ENCODE data around the gene ANKRD28. TPM values are rescaled to one million over a fixed set of nuclear protein-coding genes. Genes with fewer than 3 reads are reported as not detected.

The ANKRD28 gene
- total RNA-seq, 1 experiment from 2014 or later = 113 TPM

DNA sequence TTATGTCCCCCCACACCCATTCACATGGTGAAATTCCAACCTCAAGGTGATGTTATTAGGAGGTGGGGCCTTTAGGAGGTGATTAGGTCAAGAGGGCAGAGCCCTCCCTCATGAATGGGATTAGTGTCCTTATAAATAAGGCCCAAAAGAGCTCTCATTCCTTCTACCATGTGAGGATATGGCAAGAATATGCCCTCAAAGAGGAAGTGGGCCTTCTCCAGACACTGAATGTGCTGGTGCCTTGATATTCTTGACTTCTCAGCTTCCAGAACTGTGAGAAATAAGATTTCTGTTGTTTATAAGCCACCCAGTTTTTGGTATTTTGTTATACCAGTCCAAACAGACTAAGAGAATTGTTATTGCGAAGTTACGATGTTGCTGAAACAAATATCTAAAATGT, 94.4 kb downstream of the ANKRD28 start:
- no peak overlapping the region for H3K27ac ChIP-seq (ENCODE audit: low read length)
- no peaks in the 10 kb centered on the region for H3K9me3 ChIP-seq (ENCODE audit: low read length)
- no peaks in the 10 kb centered on the region for H3K4me1 ChIP-seq (ENCODE audit: low read length)
- no peaks in the 10 kb centered on the region for H3K27me3 ChIP-seq (ENCODE audit: low read length)
- no peaks in the 10 kb centered on the region for H3K9me2 ChIP-seq (replicated peaks; ENCODE audit: insufficient read depth, low read length)
- no peaks in the 10 kb centered on the region for H4K20me1 ChIP-seq (ENCODE audit: insufficient read depth, low read depth, low read length)
- H3K4me3 ChIP-seq (ENCODE audit: low read length) = no peak overlapping the region
- DNase-seq = no peak
- no peak overlapping the region for H3K4me2 ChIP-seq (ENCODE audit: low read depth, low read length, poor library complexity, severe bottlenecking)
- no peaks in the 10 kb centered on the region for H3K79me2 ChIP-seq (ENCODE audit: low read length)
- no peak overlapping the region for H2AFZ ChIP-seq (ENCODE audit: low read length)
- H3K9ac ChIP-seq (ENCODE audit: low read length) = no peak overlapping the region
- peaks cover 25% of the 10 kb centered on the region for H3K36me3 ChIP-seq (ENCODE audit: insufficient read depth, low read length)

DNA sequence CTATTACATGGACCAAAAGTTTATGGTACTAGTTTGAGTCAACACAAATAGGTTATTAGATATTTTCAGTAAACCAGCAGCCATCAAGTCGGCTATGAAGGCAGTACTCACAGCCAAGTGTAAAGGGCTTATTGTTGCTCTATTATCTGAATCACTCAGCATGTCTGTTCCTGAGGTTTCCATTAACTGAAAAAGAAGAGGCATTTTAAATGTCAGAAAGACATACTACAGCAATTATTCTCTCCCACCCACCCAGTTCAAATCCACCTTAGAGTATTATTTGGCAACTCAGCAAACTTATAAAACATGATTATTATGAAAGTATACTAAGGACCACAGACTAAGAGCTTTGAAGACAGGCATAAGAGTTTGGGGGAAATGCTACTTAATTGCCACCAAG, 103.2 kb downstream of the ANKRD28 start:
- H3K9ac ChIP-seq (ENCODE audit: low read length) = no peak overlapping the region
- H3K9me3 ChIP-seq (ENCODE audit: low read length) = no peaks in the 10 kb centered on the region
- no peaks in the 10 kb centered on the region for H4K20me1 ChIP-seq (ENCODE audit: insufficient read depth, low read depth, low read length)
- no peaks in the 10 kb centered on the region for H3K27me3 ChIP-seq (ENCODE audit: low read length)
- peaks cover 13% of the 10 kb centered on the region; the same call in 1 of the 2 replicates for H3K36me3 ChIP-seq (ENCODE audit: insufficient read depth, low read length)
- no peaks in the 10 kb centered on the region for H3K79me2 ChIP-seq (ENCODE audit: low read length)
- no peak overlapping the region for H3K4me2 ChIP-seq (ENCODE audit: low read depth, low read length, poor library complexity, severe bottlenecking)
- no peak overlapping the region for H3K27ac ChIP-seq (ENCODE audit: low read length)
- no peak overlapping the region for H2AFZ ChIP-seq (ENCODE audit: low read length)
- no peaks in the 10 kb centered on the region for H3K9me2 ChIP-seq (replicated peaks; ENCODE audit: insufficient read depth, low read length)
- no peak overlapping the region for H3K4me3 ChIP-seq (ENCODE audit: low read length)
- DNase-seq = no peak
- no peaks in the 10 kb centered on the region for H3K4me1 ChIP-seq (ENCODE audit: low read length)

DNA sequence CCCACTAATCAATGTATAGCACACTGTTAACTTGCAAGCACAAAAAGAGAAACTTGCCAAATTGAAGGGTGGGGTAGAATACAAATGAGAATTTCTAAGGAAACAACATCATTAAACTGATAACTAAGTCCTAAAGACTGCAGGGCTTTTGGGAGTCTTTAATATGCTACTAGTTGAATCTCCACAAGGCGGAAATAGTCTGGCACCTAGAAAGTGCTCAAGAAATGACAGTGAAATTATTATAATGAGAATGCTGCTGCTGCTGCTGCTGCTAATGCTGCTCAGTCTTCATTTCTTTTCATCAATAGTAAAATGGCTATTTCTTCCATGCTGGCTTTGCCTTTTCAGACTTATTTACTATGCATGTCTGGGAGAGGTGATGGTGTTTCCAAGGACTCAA, 104.4 kb downstream of the ANKRD28 start:
- Histone ChIP-seq H3K9me2 (replicated peaks; ENCODE audit: insufficient read depth, low read length) (no peaks in the 10 kb centered on the region), H3K79me2 (ENCODE audit: low read length) (no peaks in the 10 kb centered on the region), H3K36me3 (ENCODE audit: insufficient read depth, low read length) (peaks cover 18% of the 10 kb centered on the region; the same call in 1 of the 2 replicates), H2AFZ (ENCODE audit: low read length) (no peak overlapping the region), H3K27me3 (ENCODE audit: low read length) (no peaks in the 10 kb centered on the region), H3K4me1 (ENCODE audit: low read length) (no peaks in the 10 kb centered on the region), H4K20me1 (ENCODE audit: insufficient read depth, low read depth, low read length) (no peaks in the 10 kb centered on the region), H3K27ac (ENCODE audit: low read length) (no peak overlapping the region), H3K9me3 (ENCODE audit: low read length) (no peaks in the 10 kb centered on the region), H3K4me2 (ENCODE audit: low read depth, low read length, poor library complexity, severe bottlenecking) (no peak overlapping the region), H3K4me3 (ENCODE audit: low read length) (no peak overlapping the region), H3K9ac (ENCODE audit: low read length) (no peak overlapping the region)
- no peak for DNase-seq

DNA sequence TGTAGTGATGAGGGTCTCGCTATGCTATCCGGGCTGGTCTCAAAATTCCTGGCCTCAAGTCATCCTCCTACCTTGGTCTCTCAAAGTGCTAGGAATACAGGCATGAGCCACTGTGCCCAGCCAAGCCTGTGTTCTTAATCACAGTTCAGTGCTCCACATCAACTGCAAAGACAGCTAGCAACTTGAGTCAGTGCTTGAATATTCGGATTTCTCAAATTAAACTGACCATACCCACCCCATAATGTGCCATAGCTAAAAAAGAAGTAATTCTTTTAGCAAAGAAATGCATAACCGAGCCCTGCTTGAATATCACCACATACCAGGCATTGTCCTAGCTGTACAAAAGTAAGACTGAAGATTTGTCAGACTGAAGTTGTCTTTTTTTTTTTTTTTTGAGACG, 107.0 kb downstream of the ANKRD28 start:
- Histone ChIP-seq H3K79me2 (ENCODE audit: low read length) (no peaks in the 10 kb centered on the region), H3K36me3 (ENCODE audit: insufficient read depth, low read length) (peaks cover 34% of the 10 kb centered on the region; the same call in 1 of the 2 replicates), H3K27ac (ENCODE audit: low read length) (no peak overlapping the region), H4K20me1 (ENCODE audit: insufficient read depth, low read depth, low read length) (no peaks in the 10 kb centered on the region), H3K27me3 (ENCODE audit: low read length) (no peaks in the 10 kb centered on the region), H3K9me2 (replicated peaks; ENCODE audit: insufficient read depth, low read length) (no peaks in the 10 kb centered on the region), H3K9ac (ENCODE audit: low read length) (no peak overlapping the region), H3K4me3 (ENCODE audit: low read length) (no peak overlapping the region), H3K4me1 (ENCODE audit: low read length) (no peaks in the 10 kb centered on the region), H3K9me3 (ENCODE audit: low read length) (no peaks in the 10 kb centered on the region), H2AFZ (ENCODE audit: low read length) (no peak overlapping the region), H3K4me2 (ENCODE audit: low read depth, low read length, poor library complexity, severe bottlenecking) (no peak overlapping the region)
- DNase-seq = no peak

DNA sequence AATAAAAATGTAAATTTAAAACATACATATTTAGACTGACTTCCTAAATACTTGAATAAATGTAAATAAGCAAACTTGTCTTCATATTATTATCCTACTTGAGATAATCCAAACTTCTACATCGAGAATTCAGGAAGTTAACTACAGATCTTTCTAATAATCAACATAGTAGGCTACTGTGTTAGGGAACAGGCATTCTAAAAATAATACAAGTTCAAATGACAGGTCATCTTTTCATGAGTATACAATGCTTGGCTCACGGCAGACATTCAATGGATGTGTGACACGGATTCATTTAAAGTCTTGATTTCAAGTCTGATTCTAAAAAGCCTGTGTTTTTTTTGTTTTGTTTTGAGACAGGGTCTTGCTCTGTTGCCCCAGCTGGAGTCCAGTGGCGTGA, 107.5 kb downstream of the ANKRD28 start:
- Histone ChIP-seq H3K27me3 (ENCODE audit: low read length) (no peaks in the 10 kb centered on the region), H3K4me1 (ENCODE audit: low read length) (no peaks in the 10 kb centered on the region), H2AFZ (ENCODE audit: low read length) (no peak overlapping the region), H3K9me2 (replicated peaks; ENCODE audit: insufficient read depth, low read length) (no peaks in the 10 kb centered on the region), H3K27ac (ENCODE audit: low read length) (no peak overlapping the region), H3K9ac (ENCODE audit: low read length) (no peak overlapping the region), H3K4me3 (ENCODE audit: low read length) (no peak overlapping the region), H3K79me2 (ENCODE audit: low read length) (no peaks in the 10 kb centered on the region), H3K4me2 (ENCODE audit: low read depth, low read length, poor library complexity, severe bottlenecking) (no peak overlapping the region), H3K36me3 (ENCODE audit: insufficient read depth, low read length) (peaks cover 33% of the 10 kb centered on the region; the same call in 1 of the 2 replicates), H3K9me3 (ENCODE audit: low read length) (no peaks in the 10 kb centered on the region), H4K20me1 (ENCODE audit: insufficient read depth, low read depth, low read length) (no peaks in the 10 kb centered on the region)
- DNase-seq = no peak

DNA sequence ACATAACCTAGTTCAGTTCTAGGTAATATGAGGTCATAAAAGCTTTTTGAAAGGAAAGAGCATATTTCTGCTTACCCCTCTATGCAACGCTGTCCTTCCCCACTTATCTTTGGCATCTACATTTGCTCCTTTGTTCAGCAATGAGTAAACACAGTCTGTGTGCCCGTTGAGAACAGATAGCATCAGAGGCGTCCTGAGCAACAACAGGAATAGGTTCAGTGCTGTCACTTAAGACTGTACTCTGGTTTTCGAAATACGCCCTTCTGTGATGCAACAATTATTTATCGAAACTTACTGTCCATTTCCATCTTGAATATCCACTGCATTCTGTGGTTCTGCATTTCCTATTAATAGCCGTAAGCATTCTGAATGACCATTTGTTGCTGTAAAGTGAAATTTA, 111.9 kb downstream of the ANKRD28 start:
- no peak for DNase-seq
- no peaks in the 10 kb centered on the region for H3K27me3 ChIP-seq (ENCODE audit: low read length)
- H3K79me2 ChIP-seq (ENCODE audit: low read length) = peaks cover 11% of the 10 kb centered on the region; the same call in 1 of the 2 replicates
- H3K9me2 ChIP-seq (replicated peaks; ENCODE audit: insufficient read depth, low read length) = no peaks in the 10 kb centered on the region
- no peak overlapping the region for H3K9ac ChIP-seq (ENCODE audit: low read length)
- H3K27ac ChIP-seq (ENCODE audit: low read length) = no peak overlapping the region
- no peak overlapping the region for H3K4me3 ChIP-seq (ENCODE audit: low read length)
- H3K36me3 ChIP-seq (ENCODE audit: insufficient read depth, low read length) = peaks cover 51% of the 10 kb centered on the region
- H3K4me2 ChIP-seq (ENCODE audit: low read depth, low read length, poor library complexity, severe bottlenecking) = no peak overlapping the region
- no peaks in the 10 kb centered on the region for H3K9me3 ChIP-seq (ENCODE audit: low read length)
- no peak overlapping the region for H2AFZ ChIP-seq (ENCODE audit: low read length)
- H3K4me1 ChIP-seq (ENCODE audit: low read length) = peaks cover 20% of the 10 kb centered on the region
- H4K20me1 ChIP-seq (ENCODE audit: insufficient read depth, low read depth, low read length) = no peaks in the 10 kb centered on the region

DNA sequence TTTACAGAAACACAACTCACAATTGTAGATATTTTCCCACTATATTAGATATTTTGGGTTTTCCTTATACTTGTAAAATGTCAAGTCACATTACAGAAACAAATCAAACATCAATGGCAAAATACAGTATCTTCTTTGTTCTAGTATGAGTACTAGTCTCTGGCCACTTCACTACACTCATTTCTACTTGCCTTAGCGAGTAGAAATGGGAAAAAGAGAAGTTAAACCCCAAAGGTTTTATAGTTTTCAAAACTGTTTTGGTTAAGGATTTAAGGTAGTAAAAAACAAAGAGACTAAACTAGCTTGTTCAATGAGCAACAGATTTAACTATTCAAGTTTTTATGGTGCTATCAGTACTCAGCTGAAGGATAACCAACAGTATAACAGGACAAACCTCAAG, 114.5 kb downstream of the ANKRD28 start:
- H3K4me1 ChIP-seq (ENCODE audit: low read length) = peaks cover 20% of the 10 kb centered on the region
- no peaks in the 10 kb centered on the region for H3K9me2 ChIP-seq (replicated peaks; ENCODE audit: insufficient read depth, low read length)
- no peak overlapping the region for H2AFZ ChIP-seq (ENCODE audit: low read length)
- H3K36me3 ChIP-seq (ENCODE audit: insufficient read depth, low read length) = peaks cover 56% of the 10 kb centered on the region
- no peak overlapping the region for H3K9ac ChIP-seq (ENCODE audit: low read length)
- H3K27ac ChIP-seq (ENCODE audit: low read length) = no peak overlapping the region
- DNase-seq = no peak
- no peak overlapping the region for H3K4me3 ChIP-seq (ENCODE audit: low read length)
- no peaks in the 10 kb centered on the region for H3K27me3 ChIP-seq (ENCODE audit: low read length)
- no peaks in the 10 kb centered on the region for H3K9me3 ChIP-seq (ENCODE audit: low read length)
- no peaks in the 10 kb centered on the region for H4K20me1 ChIP-seq (ENCODE audit: insufficient read depth, low read depth, low read length)
- peaks cover 11% of the 10 kb centered on the region; the same call in 1 of the 2 replicates for H3K79me2 ChIP-seq (ENCODE audit: low read length)
- H3K4me2 ChIP-seq (ENCODE audit: low read depth, low read length, poor library complexity, severe bottlenecking) = no peak overlapping the region

DNA sequence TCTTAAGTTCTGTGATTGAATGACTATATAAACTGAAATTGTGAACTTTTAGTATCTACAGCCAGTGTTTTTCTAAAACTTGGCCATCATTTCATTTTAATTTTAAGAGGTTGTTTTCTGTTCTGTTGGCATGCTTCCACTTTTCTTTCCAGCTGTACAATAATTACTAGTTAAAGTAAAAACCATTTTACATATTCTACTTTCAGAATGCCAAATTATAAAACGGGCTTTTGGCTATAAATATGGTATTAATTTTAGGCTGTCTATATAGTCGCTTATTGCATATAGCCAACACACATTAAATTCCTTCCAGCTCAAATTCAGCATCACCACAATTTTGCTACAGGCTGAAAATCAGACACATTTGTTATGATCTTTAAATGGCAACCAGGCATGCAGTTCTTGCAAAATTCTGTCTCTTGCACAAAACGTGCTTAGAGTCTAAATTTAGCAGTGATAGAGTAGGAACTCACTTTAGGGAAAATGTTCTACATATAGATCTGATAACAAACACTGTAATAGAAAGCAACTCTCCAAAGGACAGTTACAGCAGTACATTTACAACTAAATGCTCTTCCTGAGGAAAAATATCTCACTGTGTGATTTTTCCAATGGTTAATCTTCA, 115.1 kb downstream of the ANKRD28 start:
- Histone ChIP-seq H3K4me3 (ENCODE audit: low read length) (no peak overlapping the region), H3K4me2 (ENCODE audit: low read depth, low read length, poor library complexity, severe bottlenecking) (no peak overlapping the region), H3K36me3 (ENCODE audit: insufficient read depth, low read length) (peaks cover 54% of the 10 kb centered on the region), H2AFZ (ENCODE audit: low read length) (no peak overlapping the region), H3K9me3 (ENCODE audit: low read length) (no peaks in the 10 kb centered on the region), H3K4me1 (ENCODE audit: low read length) (peaks cover 20% of the 10 kb centered on the region), H3K27ac (ENCODE audit: low read length) (peak overlapping the region; percentile 0; the same call in 1 of the 2 replicates), H3K9ac (ENCODE audit: low read length) (no peak overlapping the region), H3K27me3 (ENCODE audit: low read length) (no peaks in the 10 kb centered on the region), H3K9me2 (replicated peaks; ENCODE audit: insufficient read depth, low read length) (no peaks in the 10 kb centered on the region), H3K79me2 (ENCODE audit: low read length) (peaks cover 11% of the 10 kb centered on the region; the same call in 1 of the 2 replicates), H4K20me1 (ENCODE audit: insufficient read depth, low read depth, low read length) (no peaks in the 10 kb centered on the region)
- no peak for DNase-seq

Data from Karpas-422 (cell line).